H1 (cell line): ENCODE data around the gene SCAI.

Experiments used
- CBX8 ChIP-seq: fragments of 300-800, 300-1000 bp; sonication (generic); IDR thresholded peaks from 2 replicates; pipeline ENCODE4 v1.7.1; 2016; ENCODE audit warnings: low read depth, low read length, borderline replicate concordance
- CTCF ChIP-seq, 3 experiments: IDR thresholded peaks; 1 replicate in 2 of 3; 2 replicates in 1 of 3; pipeline versions ENCODE4 v1.5.1 to v1.6.1; 2011; ENCODE audit warnings: low read length in 3 of 3, mild to moderate bottlenecking in 3 of 3, inconsistent platforms in 2 of 3, low read depth in 1 of 3, moderate library complexity in 1 of 3; ENCODE audit not compliant: insufficient read depth in 1 of 3; ENCODE audit errors: control extremely low read depth in 1 of 3
- E2F6 ChIP-seq: IDR thresholded peaks from 2 replicates; pipeline ENCODE4 v1.6.1; 2012; ENCODE audit warnings: inconsistent platforms
- EP300 ChIP-seq, 2 experiments: IDR thresholded peaks; 1 replicate in 1 of 2; 2 replicates in 1 of 2; pipeline ENCODE4 v1.6.1; 2011 to 2012; ENCODE audit warnings: low read depth in 2 of 2, low read length in 2 of 2, mild to moderate bottlenecking in 2 of 2, borderline replicate concordance in 1 of 2, inconsistent platforms in 1 of 2, moderate library complexity in 1 of 2
- EZH2 ChIP-seq: fragments of 200-600 bp; sonication (generic); IDR thresholded peaks from 2 replicates; pipeline ENCODE4 v1.7.1; 2012; ENCODE audit warnings: low read depth, mild to moderate bottlenecking, moderate library complexity, low read length, inconsistent platforms; ENCODE audit not compliant: severe bottlenecking
- KDM1A ChIP-seq: fragments of 200-600, 300-600 bp; sonication (generic); IDR thresholded peaks from 2 replicates; pipeline ENCODE4 v1.7.1; 2016; ENCODE audit warnings: mild to moderate bottlenecking, low read length, borderline replicate concordance
- MAX ChIP-seq: IDR thresholded peaks from 2 replicates; pipeline ENCODE4 v1.6.1; 2012; ENCODE audit warnings: inconsistent platforms
- POLR2AphosphoS5 ChIP-seq: IDR thresholded peaks from 2 replicates; pipeline ENCODE4 v1.6.1; 2011; ENCODE audit warnings: low read depth, low read length
- RFX5 ChIP-seq: IDR thresholded peaks from 2 replicates; pipeline ENCODE4 v1.6.1; 2011; ENCODE audit warnings: low read depth, low read length, improper control_type of control experiment, borderline replicate concordance
- SRF ChIP-seq: IDR thresholded peaks from 2 replicates; pipeline ENCODE4 v1.6.1; 2011; ENCODE audit warnings: mild to moderate bottlenecking, low read depth, low read length, moderate library complexity
- USF2 ChIP-seq: IDR thresholded peaks from 2 replicates; pipeline ENCODE4 v1.6.1; 2011; ENCODE audit warnings: low read length, improper control_type of control experiment
- YY1 ChIP-seq: IDR thresholded peaks from 2 replicates; pipeline ENCODE4 v1.6.1; 2011; ENCODE audit warnings: low read depth, mild to moderate bottlenecking, low read length

- no peak for TF ChIP-seq YY1
- no peak for TF ChIP-seq KDM1A
- TF ChIP-seq CTCF (IDR thresholded peaks at IDR 0.05; ENCODE audit: control extremely low read depth in 1 of 3, insufficient read depth in 1 of 3, low read depth in 1 of 3, low read length in 3 of 3), result no peak
- TF ChIP-seq EP300 (IDR thresholded peaks at IDR 0.05; ENCODE audit: borderline replicate concordance in 1 of 2, low read depth in 2 of 2, low read length in 2 of 2), result no peak
- TF ChIP-seq SRF, result no peak
- TF ChIP-seq EZH2, result no peak
- no peak for TF ChIP-seq MAX
- no peak for TF ChIP-seq E2F6
- no peak for TF ChIP-seq CBX8
- TF ChIP-seq RFX5, result no peak
- TF ChIP-seq USF2, result no peak
- no peak for TF ChIP-seq POLR2AphosphoS5
These were observed 42.5 kb downstream of the SCAI start for GRCh38 chr9:125100822-125101221.
